Stimulated activated CD4-positive, alpha-beta T cell treated with anti-CD3 and anti-CD28 coated beads, Interleukin-2, amount 100 ng/mL, for 48 hours (primary cell): ENCODE results near the gene ENDOV.

Experiments used
- DNase-seq, 2 donors: peaks; one replicate each; pipeline ENCODE4 v3.0.0-alpha.2; 2020

Gene ENDOV

DNA sequence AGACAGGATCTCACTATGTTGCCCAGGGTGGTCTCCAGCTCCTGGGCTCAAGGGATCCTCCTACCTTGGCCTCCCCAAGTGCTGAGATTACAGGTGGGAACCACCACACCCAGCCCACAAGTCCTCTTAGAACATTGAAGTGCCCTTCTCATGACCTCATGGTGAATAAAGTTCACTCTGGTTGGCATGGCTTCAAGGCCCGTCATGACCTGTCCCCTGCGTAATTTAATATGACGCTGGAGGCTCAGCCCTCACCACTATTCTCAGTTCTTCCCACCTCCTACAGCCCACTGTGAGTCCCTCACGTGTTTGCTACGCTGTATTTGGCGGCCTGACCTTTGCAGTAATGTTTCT, 1.9 kb downstream of the ENDOV start:
- DNase-seq: no peak

DNA sequence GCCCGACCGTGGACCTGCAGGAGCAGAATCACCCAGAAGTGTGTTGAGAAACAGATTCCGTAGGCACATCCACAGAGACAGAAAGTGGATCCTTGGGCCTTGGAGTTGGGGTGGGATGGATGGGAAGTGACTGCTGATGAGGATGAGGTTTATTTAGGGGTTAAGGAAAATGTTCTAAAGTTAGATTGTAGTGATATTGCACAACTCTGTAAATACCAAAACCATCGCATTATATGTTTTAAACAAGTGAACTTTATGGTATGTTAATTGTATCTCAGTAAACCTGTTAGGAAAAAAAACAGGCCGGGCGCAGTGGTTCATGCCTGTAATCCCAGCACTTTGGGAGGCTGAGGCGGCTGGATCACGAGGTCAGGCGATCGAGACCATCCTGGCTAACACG, 3.6 kb downstream of the ENDOV start:
- no peak for DNase-seq

DNA sequence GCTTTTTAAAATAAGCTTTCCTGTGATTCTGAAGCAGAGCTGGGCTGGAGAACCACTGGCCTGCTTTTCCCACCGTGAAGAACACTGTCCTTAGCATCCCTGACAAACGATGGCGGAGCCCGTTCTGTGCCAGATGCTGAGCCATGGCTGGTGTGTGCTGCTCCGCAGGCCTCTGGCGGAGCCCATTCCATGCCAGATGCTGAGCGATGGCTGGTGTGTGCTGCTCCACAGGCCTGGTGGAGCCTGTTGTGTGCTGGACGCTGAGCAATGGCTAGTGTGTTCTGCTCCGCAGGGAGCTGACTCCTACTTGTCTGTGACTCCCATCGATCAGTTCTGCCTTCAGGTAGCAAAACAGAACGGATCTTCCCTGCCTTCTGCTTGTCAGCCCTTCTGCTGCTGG, 4.3 kb downstream of the ENDOV start:
- DNase-seq: no peak

DNA sequence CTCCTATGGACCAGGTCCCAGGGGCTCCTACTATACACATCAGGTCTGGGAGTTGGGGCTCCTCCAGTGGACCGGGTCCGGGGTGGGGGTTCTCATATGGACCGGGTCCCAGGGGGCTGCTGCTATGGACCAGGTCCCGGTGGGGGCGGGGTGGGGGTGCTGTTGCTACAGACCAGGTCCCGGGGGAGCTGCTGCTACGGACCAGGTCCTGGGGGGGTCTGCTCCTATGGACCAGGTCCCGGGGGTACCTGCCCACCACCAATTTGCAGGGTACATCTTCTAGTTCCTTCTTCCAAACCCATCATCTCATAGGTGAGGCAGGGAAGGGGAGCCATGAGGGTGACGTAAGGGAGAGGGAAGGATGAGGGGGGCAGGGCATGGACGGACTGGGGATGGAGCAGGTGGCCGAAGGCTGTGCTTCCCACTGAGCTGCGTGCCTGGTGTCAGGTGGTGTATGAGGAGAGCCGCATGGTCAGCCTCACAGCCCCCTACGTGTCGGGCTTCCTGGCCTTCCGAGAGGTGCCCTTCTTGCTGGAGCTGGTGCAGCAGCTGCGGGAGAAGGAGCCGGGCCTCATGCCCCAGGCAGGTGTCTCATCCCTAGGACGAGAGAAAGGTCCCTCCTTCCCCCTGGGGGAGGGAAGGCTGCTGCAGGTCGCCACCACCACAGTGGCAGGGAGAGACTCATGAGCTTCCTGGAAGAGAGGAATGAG, 6.6 kb downstream of the ENDOV start:
- DNase-seq: no peak

DNA sequence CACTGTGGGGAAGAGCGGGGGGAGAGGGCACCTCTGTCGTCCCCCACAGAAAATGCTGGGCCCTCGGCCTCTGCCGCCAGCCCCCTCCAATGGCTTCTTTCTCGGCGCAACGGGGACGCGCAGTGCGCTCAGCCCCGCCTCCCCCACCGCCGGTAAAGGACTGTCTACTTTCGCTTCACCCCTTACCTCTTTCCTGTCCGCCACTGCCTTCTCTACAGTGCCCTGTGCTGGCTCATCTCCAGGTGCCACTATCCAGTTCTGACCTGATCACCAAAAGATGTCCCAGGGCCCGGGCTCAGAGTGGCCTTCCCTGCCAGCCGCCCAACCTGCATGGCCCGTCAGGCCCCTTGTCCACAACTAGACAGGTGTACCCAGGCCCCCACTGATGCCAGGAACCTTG, 7.3 kb downstream of the ENDOV start:
- no peak for DNase-seq

DNA sequence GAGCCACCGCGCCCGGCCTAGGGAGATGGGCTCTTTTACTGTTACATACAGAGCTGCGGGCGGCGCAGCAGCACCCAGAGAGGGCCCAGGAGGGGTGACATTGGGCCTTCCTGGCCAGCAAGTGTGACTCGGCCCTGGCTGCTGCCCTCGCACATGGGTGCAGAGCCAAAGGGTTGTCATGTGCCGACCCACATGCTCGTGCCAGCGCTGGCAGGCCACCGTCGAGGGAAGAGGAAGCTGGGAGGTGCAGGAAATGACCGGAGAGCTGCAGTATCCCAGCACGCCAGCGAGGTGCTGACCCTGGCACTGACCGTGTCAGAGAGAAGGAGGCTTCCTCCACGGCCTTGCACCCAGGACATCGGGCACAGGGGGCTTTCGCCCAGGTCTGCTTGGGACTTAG, 8.0 kb downstream of the ENDOV start:
- no peak for DNase-seq

DNA sequence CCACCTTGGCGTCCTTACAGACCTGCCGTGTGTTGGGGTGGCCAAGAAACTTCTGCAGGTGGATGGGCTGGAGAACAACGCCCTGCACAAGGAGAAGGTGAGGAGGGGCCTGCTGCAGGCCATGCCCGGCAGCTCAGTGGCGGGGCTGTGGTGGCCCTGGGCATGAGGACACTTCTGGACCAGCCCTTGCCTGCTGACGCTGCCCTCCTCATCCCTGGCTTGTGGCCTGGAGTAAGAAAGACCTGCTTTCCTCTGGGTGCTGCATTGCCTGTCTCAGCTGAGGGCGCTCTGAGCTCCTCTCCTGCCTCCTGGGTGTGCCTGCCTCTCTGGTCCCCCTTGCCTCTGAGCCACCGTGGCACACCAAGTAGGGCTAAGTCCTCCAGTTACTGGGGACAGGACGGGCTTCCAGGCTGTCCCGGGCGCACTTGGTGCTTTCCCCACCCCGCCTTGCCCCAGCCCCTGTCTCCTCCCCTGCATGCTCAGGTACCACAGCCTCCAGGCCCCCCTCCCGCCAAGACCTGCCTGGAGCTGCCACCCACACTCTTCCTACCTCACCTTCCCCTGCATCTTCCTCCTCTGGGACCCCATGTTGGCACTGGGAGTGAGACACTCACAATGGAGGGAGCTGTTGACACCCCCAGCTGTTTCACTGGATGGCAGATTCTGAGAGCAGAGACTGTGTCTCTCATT, 8.7 kb downstream of the ENDOV start:
- no peak for DNase-seq

DNA sequence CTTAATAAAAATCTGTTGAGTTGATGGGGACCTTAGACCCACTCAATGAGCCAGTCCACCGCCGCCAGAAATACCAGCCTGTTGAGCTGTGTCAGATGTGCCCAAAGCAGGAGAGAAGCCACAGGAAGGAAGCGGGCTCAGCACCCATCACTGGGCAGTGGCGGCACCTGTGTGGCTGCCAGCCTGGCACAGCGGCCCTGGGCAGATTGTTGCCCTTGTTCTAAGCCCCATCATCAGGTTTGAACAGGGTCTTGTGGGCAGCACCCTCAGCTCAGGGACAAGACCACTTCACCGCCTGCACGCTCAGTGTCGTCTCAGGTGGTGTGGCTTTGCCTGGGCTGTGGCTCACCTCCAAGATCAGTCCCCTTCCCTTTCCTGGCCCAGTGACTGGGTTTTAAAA, 9.3 kb downstream of the ENDOV start:
- DNase-seq: no peak

DNA sequence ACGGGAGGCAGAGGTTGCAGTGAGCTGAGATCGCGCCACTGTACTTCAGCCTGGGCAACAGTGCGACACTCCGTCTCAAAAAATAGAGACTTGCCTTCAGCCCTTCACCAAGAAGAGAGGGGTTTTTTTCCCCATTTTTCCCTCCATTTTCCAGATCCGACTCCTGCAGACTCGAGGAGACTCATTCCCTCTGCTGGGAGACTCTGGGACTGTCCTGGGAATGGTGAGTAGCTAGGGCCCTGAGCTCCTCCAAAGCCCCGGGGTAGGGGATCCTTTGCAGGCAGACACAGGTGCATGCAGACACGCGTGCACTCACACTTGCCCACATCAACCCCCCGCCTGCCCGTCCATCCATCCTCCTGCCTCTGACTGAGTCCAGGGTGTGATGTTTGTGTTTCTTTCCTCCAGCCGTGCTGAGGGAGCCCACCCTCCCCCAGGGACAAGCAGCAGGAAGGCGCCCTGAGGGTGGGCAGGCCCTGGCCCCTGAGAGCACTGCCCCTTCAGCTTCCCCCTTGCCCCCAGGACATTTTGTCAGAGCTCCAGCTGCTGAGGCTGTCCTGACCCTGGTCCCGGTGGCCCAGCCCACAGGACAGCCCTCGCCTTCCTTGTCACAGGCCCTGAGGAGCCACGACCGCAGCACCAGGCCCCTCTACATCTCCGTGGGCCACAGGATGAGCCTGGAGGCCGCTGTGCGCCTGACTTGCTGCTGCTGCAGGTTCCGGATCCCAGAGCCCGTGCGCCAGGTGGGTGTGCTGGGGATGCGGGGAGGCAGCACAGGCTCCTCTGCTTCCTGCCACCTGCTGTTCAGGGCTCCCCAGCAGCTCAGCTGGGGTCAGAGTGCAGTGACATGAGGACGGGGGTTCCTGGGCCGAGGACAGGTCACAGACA, 10.2 kb downstream of the ENDOV start:
- no peak for DNase-seq

DNA sequence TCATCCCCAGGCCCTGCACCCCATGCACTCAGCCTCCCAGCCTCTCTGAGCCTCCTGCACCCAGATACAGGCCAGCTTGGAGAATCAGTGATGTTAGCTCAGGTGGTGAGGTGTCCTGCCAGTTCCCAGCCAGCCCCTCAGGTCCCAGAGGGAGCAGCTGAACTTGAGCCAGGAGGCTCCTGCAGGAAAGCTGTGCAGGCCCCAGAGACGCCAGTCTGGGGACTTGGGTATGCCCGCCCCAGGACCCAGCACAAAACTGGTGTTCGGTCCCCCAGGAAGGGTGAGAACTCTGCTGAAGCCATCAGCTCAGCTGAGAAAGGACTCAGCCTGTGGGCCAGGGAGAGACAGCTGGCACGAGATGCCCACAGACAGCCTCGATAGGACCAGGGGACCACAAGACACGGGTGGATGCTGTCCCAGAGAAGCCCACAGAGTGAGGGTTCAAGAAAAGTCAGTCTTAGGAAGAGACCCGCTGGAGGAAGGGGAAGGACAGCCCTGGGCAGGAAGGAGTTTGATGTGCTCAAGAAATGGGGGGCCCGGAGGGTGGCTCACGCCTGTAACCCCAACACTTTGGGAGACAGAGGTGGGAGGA, 11.0 kb downstream of the ENDOV start:
- DNase-seq: no peak

DNA sequence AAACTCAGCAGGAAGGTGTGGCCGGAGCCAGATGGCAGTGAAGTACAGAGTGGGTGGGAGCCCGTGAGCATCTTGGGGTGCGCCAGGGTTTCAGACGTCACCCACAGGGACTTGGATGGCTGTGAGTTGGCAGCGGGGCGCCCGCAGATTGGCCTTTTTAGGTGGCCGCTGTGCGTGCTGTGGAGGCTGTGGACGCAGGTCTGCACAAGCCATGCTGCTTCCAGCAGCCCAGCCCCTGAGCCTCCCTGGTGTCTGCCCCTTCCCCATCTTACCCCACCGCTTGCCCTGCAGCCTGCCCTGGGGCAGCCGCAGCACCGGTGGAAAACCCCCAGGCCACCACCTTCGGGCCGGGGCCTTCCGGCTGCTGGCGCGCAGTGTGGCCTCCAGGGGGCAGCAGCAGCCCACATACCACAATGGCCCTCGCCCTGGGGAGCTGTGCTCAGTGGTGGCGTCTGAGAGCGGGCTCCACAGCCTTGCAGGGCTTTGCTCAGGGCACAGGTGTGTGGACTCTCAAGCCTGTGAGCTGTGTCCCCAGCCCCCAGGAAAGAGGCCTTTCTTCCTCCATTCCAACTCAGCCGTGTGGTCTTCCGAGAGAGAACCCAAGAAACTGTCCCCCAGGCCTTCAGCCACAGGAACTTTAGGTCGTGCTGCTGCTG, 11.8 kb downstream of the ENDOV start:
- DNase-seq: peak; percentile 87 to 89

DNA sequence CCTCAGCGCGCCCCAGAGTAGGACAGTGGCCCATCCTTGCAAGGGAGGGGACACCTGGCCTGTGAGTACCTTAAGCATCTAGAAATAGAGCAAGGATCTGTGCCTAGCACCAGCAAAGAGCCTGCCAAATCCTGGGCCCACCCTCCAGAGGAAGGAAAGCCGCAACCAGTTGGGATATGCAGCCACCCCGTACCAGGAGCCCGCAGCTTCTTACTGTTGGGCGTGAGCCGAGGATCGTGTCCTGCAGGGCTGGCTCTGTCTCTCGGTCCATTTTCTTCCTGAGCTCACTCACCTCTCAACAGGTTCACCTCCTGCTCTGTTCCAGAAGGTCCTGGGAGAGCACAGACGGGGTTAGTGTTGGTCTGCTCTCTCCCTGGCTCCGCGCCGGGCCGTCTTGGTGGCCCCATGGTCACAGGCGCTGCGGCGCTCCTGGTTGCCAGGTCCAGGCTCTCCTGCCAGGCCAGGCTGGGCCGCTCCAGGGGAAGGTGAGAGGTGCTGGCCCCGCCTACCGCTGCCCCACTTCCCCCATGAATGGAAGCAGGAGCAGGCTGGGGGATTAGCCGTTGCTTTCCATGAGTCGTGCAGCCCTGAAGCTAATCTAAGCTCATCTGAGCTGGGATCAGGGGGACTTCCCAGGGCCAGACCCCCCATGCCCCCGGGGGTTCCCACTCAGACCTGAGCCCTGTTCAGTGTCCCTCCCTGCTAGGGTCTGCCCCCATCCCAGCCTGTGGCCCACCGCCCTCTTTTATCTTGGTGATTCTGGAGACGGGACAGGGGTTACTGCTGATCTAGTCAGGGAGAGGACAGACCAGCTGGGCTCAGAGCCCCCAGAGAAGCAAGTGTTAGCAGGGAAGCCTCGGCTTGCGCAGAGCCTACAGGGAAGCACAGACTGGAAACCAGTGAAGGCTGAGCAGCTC, 12.7 kb downstream of the ENDOV start:
- DNase-seq: no peak

DNA sequence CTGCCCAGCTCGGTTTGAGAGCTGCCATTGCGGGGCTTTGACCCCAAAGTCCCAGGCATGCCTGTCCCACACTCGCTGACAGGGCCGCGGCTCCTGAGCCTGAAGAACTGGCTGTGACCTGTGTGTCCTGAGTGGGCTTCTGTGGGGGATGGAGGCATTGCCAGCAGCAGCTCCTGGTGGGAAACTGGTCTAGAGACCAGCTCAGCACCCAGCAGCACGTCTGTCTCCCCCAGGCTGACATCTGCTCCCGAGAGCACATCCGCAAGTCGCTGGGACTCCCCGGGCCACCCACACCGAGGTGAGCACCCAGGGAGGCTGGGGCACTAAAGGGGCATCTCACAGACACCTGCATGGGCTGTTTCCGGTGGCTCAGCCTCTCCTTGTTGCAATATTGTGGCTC, 13.4 kb downstream of the ENDOV start:
- DNase-seq: no peak

DNA sequence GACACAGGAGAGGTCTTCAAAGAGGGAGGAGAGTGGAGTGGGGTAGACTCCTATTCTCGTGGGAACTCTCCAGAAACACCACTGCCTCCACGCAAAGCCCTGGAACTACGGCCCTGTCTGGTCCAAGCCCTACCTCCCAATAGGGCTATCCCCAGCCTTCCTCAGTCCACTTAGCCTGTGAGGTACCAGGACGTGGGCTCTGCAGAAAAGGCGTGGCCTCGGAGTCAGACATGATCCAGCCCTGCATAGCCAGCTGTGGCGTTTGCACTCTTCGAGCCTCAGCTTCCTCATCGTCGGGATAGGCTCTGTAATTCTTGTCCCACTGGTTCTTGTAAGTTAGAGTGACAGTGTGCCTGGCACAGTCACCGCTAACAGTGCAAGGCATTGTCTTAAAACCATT, 13.8 kb downstream of the ENDOV start:
- no peak for DNase-seq

DNA sequence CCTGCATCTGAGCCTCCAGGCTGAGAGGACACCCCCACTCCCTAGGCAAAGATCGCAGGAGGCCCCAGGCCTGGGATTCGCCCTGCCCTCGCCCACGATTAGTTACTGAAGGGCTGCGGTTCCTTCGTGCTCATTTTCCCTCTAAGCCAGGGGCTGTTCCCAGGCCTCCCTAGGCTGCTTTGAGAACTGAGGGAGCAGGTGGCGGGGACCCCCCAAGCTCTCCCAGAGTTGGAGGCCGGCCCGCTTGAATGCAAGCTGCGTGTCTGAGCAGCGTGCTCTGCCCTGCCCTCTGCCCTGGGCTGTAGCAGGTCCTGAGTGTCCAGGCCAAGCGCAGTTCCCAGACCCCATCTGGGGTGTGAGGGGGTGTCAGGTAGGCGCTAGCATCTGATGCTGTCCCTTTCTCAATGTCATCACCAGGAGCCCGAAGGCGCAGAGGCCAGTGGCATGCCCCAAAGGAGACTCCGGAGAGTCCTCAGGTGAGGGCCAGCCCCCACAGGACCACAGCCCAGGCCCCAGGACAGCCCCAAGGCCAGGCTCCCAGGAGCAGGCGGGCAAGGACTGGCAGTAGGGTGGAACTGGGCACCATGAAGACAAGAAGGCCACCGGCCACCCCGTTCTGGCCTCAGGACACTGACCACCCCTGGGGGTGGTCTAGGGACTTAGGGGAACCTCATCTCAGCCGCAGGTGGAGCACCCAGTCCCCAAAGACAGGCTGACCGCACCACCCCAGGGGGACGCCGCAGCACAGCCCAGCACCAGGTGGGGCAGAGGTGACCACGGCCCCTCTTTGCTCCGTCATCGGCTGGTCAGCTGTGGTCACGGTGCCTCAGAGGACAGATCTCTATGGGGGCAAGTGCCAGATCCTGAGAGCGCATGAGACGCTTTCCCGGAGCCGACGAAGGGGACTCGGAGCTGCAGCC, 14.6 kb downstream of the ENDOV start:
- DNase-seq: no peak

DNA sequence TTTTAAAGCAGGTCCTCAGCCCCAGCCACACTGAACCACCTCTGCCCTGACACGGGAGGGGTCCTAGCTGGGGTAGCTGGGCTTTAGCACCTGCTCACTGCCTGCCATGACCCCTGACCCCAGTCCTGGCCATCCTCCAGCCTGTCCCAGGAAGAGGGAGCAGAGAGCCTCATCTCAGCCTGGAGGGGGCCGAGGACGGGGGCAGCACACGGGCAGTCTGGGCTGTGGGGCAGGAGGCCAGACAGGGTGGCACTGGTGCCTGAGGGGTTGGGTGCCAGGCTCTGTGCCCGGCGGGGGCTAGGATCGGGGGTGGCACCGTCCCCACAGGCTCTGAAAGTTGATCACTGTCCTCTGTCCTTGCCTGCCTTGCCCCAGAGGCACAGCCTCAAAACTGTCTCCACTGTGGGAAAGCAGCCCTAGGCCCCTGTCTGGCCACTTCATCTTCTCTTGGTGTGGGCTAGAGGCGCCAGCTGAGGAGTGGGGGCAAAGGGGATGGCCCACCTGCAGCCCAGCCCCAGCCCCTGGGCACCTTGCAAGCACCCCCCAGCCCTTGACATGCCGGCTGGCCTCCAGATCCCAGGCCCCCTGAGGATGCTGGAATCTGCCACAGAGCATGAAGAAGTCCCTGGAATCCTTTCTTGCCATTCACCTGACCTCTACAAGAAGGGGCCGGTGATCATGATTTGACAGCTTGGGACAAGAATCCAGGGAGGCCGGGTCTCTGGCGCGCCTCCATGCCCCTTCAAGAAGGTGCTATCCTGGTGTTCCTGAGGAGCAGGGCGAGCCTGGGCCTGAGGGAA, 15.7 kb downstream of the ENDOV start:
- DNase-seq: no peak

DNA sequence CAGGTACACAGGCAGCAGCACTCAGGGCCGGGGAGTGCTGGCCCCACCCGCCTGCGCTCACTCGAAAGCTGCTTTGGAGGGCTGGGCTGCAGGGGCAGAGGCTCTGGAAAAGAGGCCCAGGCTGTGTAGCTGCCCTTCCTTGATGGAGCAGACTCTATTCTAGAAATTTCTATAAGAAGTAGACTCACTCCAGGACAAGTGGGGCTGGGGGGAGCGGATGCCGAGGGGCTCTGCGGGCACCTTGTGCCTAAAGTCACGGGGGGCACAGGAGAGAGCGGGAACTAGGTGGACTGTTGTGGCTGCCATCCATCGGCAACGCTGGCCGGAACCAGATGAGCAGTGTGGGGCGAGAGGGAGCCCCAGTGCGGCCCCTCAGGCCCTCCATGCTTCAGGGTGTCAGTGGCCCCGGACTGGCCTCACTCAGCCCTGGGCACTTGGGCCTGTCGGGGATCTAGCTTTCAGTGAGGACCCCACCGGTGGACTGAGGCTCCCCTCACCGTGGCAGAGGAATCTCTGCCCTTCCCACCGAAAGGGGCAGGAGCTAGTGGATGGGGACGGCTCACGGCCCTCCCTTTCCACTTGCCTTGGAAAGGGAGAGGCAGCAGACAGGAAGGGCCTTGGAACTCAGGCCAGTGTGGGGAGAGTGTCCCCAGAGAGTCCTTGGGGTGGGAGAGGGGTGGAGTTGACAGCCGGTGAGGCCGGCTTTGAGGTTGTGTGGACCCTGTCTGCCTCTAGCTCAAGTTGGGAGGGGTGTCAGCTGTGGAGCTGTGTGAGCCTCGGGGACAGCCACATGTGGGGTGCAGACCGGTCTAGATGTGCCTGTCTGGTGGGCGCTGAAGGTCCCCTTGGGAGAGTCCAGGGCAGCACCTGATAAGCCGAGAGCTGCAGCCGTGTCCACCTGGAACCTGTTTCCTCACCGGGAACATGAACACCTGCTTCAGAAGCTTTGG, 16.6 kb downstream of the ENDOV start:
- DNase-seq: no peak

DNA sequence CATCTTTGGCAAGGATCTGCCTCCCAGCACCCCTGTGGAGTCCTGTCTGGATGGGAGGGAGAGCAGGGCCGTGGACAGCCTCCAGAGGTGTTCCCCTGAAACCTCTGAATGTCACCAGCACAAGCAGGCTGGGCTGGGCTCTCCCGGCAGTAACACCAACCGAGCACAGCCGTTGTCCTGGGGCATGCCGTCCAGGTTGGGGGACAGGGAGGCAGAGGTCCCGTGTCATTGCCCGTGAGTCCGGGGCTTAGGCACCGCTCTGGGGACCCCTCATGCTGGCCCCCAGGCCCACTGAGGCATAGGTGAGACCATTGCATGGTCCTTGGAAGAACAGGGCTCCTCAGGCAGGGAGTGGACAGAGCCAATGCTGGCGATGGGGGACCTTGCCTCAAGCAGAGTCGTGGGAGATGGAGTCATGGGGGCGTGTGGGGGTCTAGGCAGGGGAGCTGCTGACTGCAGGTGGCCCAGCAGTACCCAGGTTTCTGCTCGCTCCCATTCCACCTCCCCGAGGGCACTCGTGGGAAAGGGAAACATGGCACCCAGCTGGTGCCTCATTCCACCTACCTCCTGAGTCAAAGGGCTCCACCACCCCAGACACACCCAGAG, 17.5 kb downstream of the ENDOV start:
- DNase-seq: no peak
